Neural progenitor cell (in vitro differentiated cells): Measurements from ENCODE around the gene VSX1. TPM values are rescaled to one million over a fixed set of nuclear protein-coding genes. Genes with fewer than 3 reads are reported as not detected.

Source experiments
- DNase-seq: peaks from one replicate; pipeline ENCODE4 v3.0.0-alpha.2; 2016; ENCODE audit warnings: low spot score
- H2AFZ ChIP-seq: fragments of 200-600 bp; sonication (generic); replicated peaks from 2 replicates; pipeline ENCODE4 v1.6.1; 2016; ENCODE audit warnings: antibody characterized with exemption
- H3F3A ChIP-seq: fragments of 200-600 bp; sonication (generic); 2 replicates; pipeline ENCODE4 v1.6.1; 2016; ENCODE audit warnings: antibody characterized with exemption, low read depth
- H3K27ac ChIP-seq: fragments of 200-600 bp; sonication (generic); 2 replicates; pipeline ENCODE4 v1.5.1; 2016; ENCODE audit warnings: mild to moderate bottlenecking
- H3K27me3 ChIP-seq: fragments of 200-600 bp; sonication (generic); 2 replicates; pipeline ENCODE4 v1.6.1; 2016; ENCODE audit warnings: mild to moderate bottlenecking, moderate library complexity
- H3K36me3 ChIP-seq: fragments of 200-600 bp; sonication (generic); 2 replicates; pipeline ENCODE4 v1.5.1; 2016
- H3K4me1 ChIP-seq: fragments of 200-600 bp; sonication (generic); 2 replicates; pipeline ENCODE4 v1.6.1; 2016; ENCODE audit warnings: mixed run types
- H3K4me2 ChIP-seq: fragments of 200-600 bp; sonication (generic); 2 replicates; pipeline ENCODE4 v1.6.1; 2016
- H3K4me3 ChIP-seq: fragments of 200-600 bp; sonication (generic); 2 replicates; pipeline ENCODE4 v1.5.1; 2016
- H3K79me2 ChIP-seq: fragments of 200-600 bp; sonication (generic); 2 replicates; pipeline ENCODE4 v1.6.1; 2016; ENCODE audit warnings: low read depth
- H3K9ac ChIP-seq: fragments of 200-600 bp; sonication (generic); 2 replicates; pipeline ENCODE4 v1.6.1; 2016
- H3K9me3 ChIP-seq: fragments of 200-600 bp; sonication (generic); 2 replicates; pipeline ENCODE4 v1.5.1; 2016; ENCODE audit warnings: low read depth
- H4K20me1 ChIP-seq: fragments of 200-600 bp; sonication (generic); 2 replicates; pipeline ENCODE4 v1.6.1; 2016; ENCODE audit warnings: low read depth
- H3K27ac Mint-ChIP-seq: 3 replicates; pipeline ENCODE4 v1.8.0; 2021; ENCODE audit warnings: mixed read lengths
- H3K27me3 Mint-ChIP-seq: 2 replicates; pipeline ENCODE4 v1.8.0; 2022; ENCODE audit warnings: low read depth, mild to moderate bottlenecking, inconsistent platforms, moderate library complexity, mixed read lengths; ENCODE audit not compliant: insufficient read depth
- H3K36me3 Mint-ChIP-seq: 3 replicates; pipeline ENCODE4 v1.8.0; 2021; ENCODE audit warnings: mixed read lengths
- H3K4me1 Mint-ChIP-seq: 3 replicates; pipeline ENCODE4 v1.8.0; 2021; ENCODE audit warnings: mixed read lengths
- H3K4me3 Mint-ChIP-seq: 3 replicates; pipeline ENCODE4 v1.8.0; 2021; ENCODE audit warnings: mild to moderate bottlenecking, moderate library complexity, mixed read lengths
- H3K9me3 Mint-ChIP-seq: 3 replicates; pipeline ENCODE4 v1.8.0; 2020; ENCODE audit warnings: mixed read lengths
- EZH2 ChIP-seq: fragments of 200-600 bp; sonication (generic); IDR thresholded peaks from 2 replicates; pipeline ENCODE4 v1.6.1; 2017; ENCODE audit warnings: antibody characterized with exemption, mild to moderate bottlenecking, moderate library complexity
- EZH2phosphoT487 ChIP-seq: fragments of 200-600 bp; sonication (generic); IDR thresholded peaks from 2 replicates; pipeline ENCODE4 v1.6.1; 2017; ENCODE audit warnings: antibody characterized with exemption
- total RNA-seq: library from RNA; depleted of rRNA; stranded (reverse); fragments of >200 nt; gene quantifications from 2 replicates; pipeline ENCODE4 v1.2.3, GENCODE V29; 2015; ENCODE audit warnings: low replicate concordance
- TF ChIP-seq, protein P1 (sequence below): fragments of 200-600 bp; sonication (generic); IDR thresholded peaks from 2 replicates; pipeline ENCODE4 v1.5.1; 2017; ENCODE audit warnings: antibody characterized with exemption, mild to moderate bottlenecking

Gene VSX1
- total RNA-seq, 1 donor from 2014 or later, result not detected

DNA sequence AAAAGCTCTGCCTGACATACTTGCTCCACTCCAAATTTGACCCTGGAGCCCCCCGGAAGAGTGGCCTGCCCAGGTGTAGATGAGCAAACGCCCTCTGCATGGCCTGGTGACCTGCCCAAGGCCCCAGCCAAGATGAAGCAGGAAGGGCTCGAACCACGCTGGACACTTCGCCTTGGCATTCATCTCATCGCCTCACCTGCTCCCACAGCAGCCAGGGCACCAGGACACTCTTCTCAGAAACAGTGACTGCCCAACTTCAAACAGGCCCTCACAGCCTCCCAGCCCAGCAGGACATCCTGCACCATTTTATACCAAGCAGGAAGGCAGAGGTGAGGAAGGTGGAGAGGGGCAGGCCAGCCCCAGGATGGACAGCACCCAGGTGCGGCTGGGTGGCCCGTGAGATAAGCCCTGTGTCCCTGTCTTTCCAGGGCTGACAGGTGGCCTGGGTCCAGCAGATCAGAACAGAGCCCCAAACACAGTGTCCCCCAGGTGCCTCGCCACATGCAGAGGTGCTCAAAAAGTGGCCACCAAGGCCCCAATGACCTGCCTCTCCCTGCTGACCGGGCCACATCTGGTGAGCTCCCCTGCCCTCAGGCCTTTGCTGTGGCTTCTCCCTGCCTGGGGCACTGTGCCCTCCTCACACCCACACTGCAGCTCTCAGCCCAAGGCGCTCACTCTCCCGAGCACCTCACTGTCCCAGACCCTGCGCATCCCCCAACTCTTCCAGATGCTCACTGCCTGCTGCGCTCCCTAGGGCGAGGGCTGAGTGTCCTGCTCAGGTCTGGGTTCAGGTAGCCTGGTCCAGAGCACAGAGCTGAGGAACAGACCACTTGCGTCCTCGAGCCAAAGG lies 31.2 kb downstream of the VSX1 start:
- Histone ChIP-seq H4K20me1 (no peaks in the 10 kb centered on the region), H3K27ac (no peak overlapping the region), H3K36me3 (no peaks in the 10 kb centered on the region), H3F3A (no peaks in the 10 kb centered on the region), H3K4me2 (no peak overlapping the region), H3K9me3 (no peaks in the 10 kb centered on the region), H3K4me1 (no peaks in the 10 kb centered on the region), H2AFZ (no peak overlapping the region), H3K27me3 (peaks cover 32% of the 10 kb centered on the region), H3K79me2 (no peaks in the 10 kb centered on the region), H3K9ac (no peak overlapping the region), H3K4me3 (no peak overlapping the region)
- Mint-ChIP-seq H3K4me3 (peak overlapping the region; percentile 60), H3K4me1 (peaks cover 17% of the 10 kb centered on the region), H3K36me3 (no peaks in the 10 kb centered on the region), H3K27me3 (peaks cover 39% of the 10 kb centered on the region), H3K9me3 (no peaks in the 10 kb centered on the region), H3K27ac (no peak overlapping the region)
- TF ChIP-seq EZH2phosphoT487 (no peak), EZH2 (no peak)
- TF ChIP-seq, protein P1, sequence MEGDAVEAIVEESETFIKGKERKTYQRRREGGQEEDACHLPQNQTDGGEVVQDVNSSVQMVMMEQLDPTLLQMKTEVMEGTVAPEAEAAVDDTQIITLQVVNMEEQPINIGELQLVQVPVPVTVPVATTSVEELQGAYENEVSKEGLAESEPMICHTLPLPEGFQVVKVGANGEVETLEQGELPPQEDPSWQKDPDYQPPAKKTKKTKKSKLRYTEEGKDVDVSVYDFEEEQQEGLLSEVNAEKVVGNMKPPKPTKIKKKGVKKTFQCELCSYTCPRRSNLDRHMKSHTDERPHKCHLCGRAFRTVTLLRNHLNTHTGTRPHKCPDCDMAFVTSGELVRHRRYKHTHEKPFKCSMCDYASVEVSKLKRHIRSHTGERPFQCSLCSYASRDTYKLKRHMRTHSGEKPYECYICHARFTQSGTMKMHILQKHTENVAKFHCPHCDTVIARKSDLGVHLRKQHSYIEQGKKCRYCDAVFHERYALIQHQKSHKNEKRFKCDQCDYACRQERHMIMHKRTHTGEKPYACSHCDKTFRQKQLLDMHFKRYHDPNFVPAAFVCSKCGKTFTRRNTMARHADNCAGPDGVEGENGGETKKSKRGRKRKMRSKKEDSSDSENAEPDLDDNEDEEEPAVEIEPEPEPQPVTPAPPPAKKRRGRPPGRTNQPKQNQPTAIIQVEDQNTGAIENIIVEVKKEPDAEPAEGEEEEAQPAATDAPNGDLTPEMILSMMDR, result no peak
- DNase-seq, result no peak

DNA sequence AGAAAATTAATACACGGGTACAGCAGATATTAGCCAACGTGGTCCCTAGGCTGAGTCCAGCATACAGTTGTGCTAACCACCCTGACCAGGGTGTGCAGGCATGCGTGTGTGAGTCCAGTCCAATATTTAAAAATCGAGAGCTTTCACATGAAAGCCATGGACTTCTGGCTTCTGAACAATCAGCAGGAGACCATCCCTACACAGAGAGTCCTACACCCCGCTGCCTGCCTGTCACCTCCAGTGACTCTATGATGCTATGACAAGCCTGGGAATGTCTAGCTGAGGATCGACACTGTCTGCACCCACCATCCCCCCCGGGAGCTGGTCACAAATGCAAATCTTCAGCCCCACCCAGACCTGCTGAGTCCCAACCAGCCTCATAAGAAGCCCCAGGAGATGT lies 31.9 kb downstream of the VSX1 start:
- H3K36me3 ChIP-seq, result no peaks in the 10 kb centered on the region
- H4K20me1 ChIP-seq, result no peaks in the 10 kb centered on the region
- H3K36me3 Mint-ChIP-seq, result no peaks in the 10 kb centered on the region
- TF ChIP-seq, protein P1, result no peak
- no peak for TF ChIP-seq EZH2
- TF ChIP-seq EZH2phosphoT487, result no peak
- H3K27me3 ChIP-seq, result peaks cover 26% of the 10 kb centered on the region
- H3K27ac ChIP-seq, result no peak overlapping the region
- no peak overlapping the region for H3K27ac Mint-ChIP-seq
- H3K9me3 Mint-ChIP-seq, result no peaks in the 10 kb centered on the region
- H3K79me2 ChIP-seq, result no peaks in the 10 kb centered on the region
- no peak overlapping the region for H3K4me2 ChIP-seq
- no peak overlapping the region for H3K9ac ChIP-seq
- H3K4me3 Mint-ChIP-seq, result no peak overlapping the region
- peaks cover 17% of the 10 kb centered on the region for H3K4me1 Mint-ChIP-seq
- H3K4me3 ChIP-seq, result no peak overlapping the region
- H2AFZ ChIP-seq, result no peak overlapping the region
- DNase-seq, result no peak
- peaks cover 33% of the 10 kb centered on the region for H3K27me3 Mint-ChIP-seq
- no peaks in the 10 kb centered on the region for H3K4me1 ChIP-seq
- H3K9me3 ChIP-seq, result no peaks in the 10 kb centered on the region
- no peaks in the 10 kb centered on the region for H3F3A ChIP-seq

DNA sequence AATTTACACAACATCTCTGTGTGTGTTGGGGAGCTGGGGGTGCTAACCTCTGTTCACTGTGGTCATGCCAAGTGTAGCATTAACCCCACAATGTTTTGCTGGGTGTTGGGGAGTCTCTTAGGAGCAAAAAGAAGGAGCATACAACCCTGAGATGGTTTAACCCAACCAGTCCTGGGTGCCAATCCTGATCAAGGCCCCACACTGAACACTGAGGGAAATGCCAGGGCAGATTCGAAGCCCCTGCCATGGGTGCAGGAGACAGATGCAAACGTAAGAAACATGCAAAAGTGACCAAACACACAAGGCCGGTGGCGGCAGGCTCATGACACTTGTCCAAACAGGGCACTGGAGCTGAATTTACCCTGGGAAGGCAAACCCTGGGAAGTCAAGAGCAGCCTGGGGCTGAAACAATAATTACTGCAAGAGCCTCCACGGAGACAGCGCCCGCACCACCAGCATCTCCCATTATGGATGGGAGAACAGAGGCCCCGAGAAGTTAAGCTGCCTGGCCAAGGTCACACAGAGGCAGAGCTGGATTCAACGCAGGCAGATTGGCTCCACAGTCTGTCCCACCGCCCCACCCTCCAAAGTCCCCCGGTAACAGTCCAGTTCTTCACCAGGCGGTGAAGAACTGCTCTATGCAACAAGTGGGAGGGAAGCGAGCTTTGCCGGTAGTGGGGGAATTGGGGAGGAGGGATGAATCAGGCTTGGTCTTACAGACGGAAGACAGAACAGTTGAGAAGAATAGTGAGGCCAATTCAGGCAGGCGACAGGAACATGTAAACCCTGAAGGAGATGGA lies 32.5 kb downstream of the VSX1 start:
- H4K20me1 ChIP-seq, result no peaks in the 10 kb centered on the region
- no peak overlapping the region for H3K27ac ChIP-seq
- no peak overlapping the region for H3K4me3 ChIP-seq
- no peaks in the 10 kb centered on the region for H3F3A ChIP-seq
- Mint-ChIP-seq H3K36me3 (no peaks in the 10 kb centered on the region), H3K4me1 (peaks cover 12% of the 10 kb centered on the region), H3K27ac (peak overlapping the region; percentile 17), H3K9me3 (no peaks in the 10 kb centered on the region), H3K4me3 (no peak overlapping the region), H3K27me3 (peaks cover 26% of the 10 kb centered on the region)
- H3K4me1 ChIP-seq, result no peaks in the 10 kb centered on the region
- H3K4me2 ChIP-seq, result no peak overlapping the region
- H3K27me3 ChIP-seq, result peaks cover 19% of the 10 kb centered on the region
- no peaks in the 10 kb centered on the region for H3K9me3 ChIP-seq
- TF ChIP-seq EZH2phosphoT487 (no peak), EZH2 (no peak)
- TF ChIP-seq, protein P1, result no peak
- H3K9ac ChIP-seq, result no peak overlapping the region
- DNase-seq, result no peak
- H3K79me2 ChIP-seq, result no peaks in the 10 kb centered on the region
- no peak overlapping the region for H2AFZ ChIP-seq
- no peaks in the 10 kb centered on the region for H3K36me3 ChIP-seq
